Naive thymus-derived CD4-positive, alpha-beta T cell (primary cell): Measurements from ENCODE around the gene CA12. TPM values are rescaled to one million over a fixed set of nuclear protein-coding genes. Genes with fewer than 3 reads are reported as not detected.

Experiments used
- ATAC-seq: fragments of 150-1000 bp; cut with Tn5 transposase; 2 replicates; pipeline ENCODE4 v1.10.0; 2021; ENCODE audit warnings: mild to moderate bottlenecking, moderate library complexity
- CTCF ChIA-PET: fragments of 350-600 bp; sonication (Branson Sonifier 250); formaldehyde crosslinking; loops from one replicate; lab custom pipeline; 2021; ENCODE audit warnings: antibody characterized with exemption; lab: Charles Lee
- POLR2A ChIA-PET: fragments of 350-600 bp; sonication (Branson Sonifier 250); formaldehyde crosslinking; loops from one replicate; lab custom pipeline; 2021; ENCODE audit warnings: antibody characterized with exemption, inconsistent platforms; lab: Charles Lee
- DNase-seq, 9 donors: peaks; one replicate each; pipeline versions ENCODE4 v3.0.0 to v3.0.0-alpha.2; 2020 to 2022; ENCODE audit warnings: mixed read lengths in 1 of 9
- H3K27ac ChIP-seq: one replicate; pipeline ENCODE4 v1.7.0; 2013; ENCODE audit warnings: mild to moderate bottlenecking, low read depth, low read length, moderate library complexity
- H3K27me3 ChIP-seq, 2 donors: one replicate each; pipeline ENCODE4 v1.7.0; 2013; ENCODE audit warnings: low read length in 2 of 2, mild to moderate bottlenecking in 2 of 2, moderate library complexity in 2 of 2; ENCODE audit not compliant: control insufficient read depth in 2 of 2, insufficient read depth in 2 of 2
- H3K36me3 ChIP-seq, 3 experiments: 1 replicate in 2 of 3; 2 replicates in 1 of 3; pipeline ENCODE4 v1.7.0; 2013; ENCODE audit warnings: low read length in 3 of 3, mild to moderate bottlenecking in 3 of 3, moderate library complexity in 1 of 3; ENCODE audit not compliant: insufficient read depth in 3 of 3, control insufficient read depth in 2 of 3
- H3K4me1 ChIP-seq, 2 donors: one replicate each; pipeline ENCODE4 v1.7.0; 2013; ENCODE audit warnings: low read length in 2 of 2, mild to moderate bottlenecking in 2 of 2, moderate library complexity in 1 of 2; ENCODE audit not compliant: control insufficient read depth in 2 of 2, insufficient read depth in 2 of 2
- H3K4me3 ChIP-seq: 2 replicates; pipeline ENCODE4 v1.7.0; 2013; ENCODE audit warnings: mild to moderate bottlenecking, low read length
- H3K9me3 ChIP-seq, 3 experiments: 1 replicate in 2 of 3; 2 replicates in 1 of 3; pipeline ENCODE4 v1.7.0; 2013; ENCODE audit warnings: low read length in 3 of 3; ENCODE audit not compliant: control insufficient read depth in 2 of 3
- H3K27ac Mint-ChIP-seq, 9 donors: one replicate each; pipeline ENCODE4 v1.8.0; 2020 to 2022; ENCODE audit warnings: mixed read lengths in 9 of 9, mild to moderate bottlenecking in 8 of 9, moderate library complexity in 5 of 9, inconsistent platforms in 2 of 9
- H3K27me3 Mint-ChIP-seq, 5 donors: one replicate each; pipeline ENCODE4 v1.8.0; 2021 to 2022; ENCODE audit warnings: mixed read lengths in 5 of 5, mild to moderate bottlenecking in 1 of 5
- H3K36me3 Mint-ChIP-seq, 5 donors: one replicate each; pipeline ENCODE4 v1.8.0; 2020 to 2022; ENCODE audit warnings: mixed read lengths in 5 of 5, mild to moderate bottlenecking in 3 of 5, inconsistent platforms in 1 of 5
- H3K4me1 Mint-ChIP-seq, 7 donors: one replicate each; pipeline ENCODE4 v1.8.0; 2020 to 2022; ENCODE audit warnings: mixed read lengths in 7 of 7, mild to moderate bottlenecking in 3 of 7, inconsistent platforms in 1 of 7
- H3K4me3 Mint-ChIP-seq, 10 donors: one replicate each; pipeline ENCODE4 v1.8.0; 2020 to 2022; ENCODE audit warnings: mild to moderate bottlenecking in 10 of 10, mixed read lengths in 10 of 10, moderate library complexity in 6 of 10, inconsistent platforms in 2 of 10
- H3K9me3 Mint-ChIP-seq, 11 donors: one replicate each; pipeline ENCODE4 v1.8.0; 2020 to 2022; ENCODE audit warnings: mixed read lengths in 11 of 11, mild to moderate bottlenecking in 4 of 11, inconsistent platforms in 1 of 11, moderate library complexity in 1 of 11
- intact Hi-C, 2 donors: fragments of 100-400 bp; cut with micrococcal nuclease; formaldehyde crosslinking; loops; one replicate each; pipeline ENCODE4 v1.15.1; 2023
- polyA plus RNA-seq, 2 donors: library from polyadenylated mRNA; unstranded; fragments of 300-500 nt; fragmentation: Illumina TruSeq; gene quantifications; one replicate each; pipeline ENCODE4 v1.2.3, GENCODE V29; 2021
- total RNA-seq, 6 experiments: library from RNA in 5 of 6; stranded (reverse) in 5 of 6; gene quantifications; 1 replicate in 5 of 6; 2 replicates in 1 of 6; pipeline ENCODE4 v1.2.3 and lab custom pipeline; 2021 to 2026

CA12 gene
- total and polyA plus RNA-seq, 7 experiments from 2014 or later = 0.02 TPM; not detected in 6

DNA sequence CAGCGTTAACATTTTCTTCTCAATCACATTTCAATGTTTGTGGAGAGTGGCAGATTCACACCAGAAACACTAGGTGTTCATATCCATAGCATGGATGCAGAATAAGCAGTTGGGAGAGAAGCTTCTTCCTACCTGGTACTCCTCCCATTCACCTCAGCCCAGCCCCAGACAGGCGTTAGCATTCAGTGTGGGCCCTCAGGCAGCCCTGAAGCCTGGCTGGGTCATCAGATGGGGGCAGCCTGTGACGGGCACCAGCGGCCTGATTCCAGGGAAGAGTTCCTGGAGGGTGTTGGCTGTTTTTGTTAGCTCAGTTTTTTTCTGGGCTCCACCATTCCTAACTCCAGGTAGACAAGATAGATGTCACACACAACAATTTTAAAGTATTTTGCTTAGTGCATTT lies 73.2 kb downstream of the CA12 start:
- Histone ChIP-seq H3K27ac (no peak overlapping the region), H3K4me1 (no peaks in the 10 kb centered on the region), H3K9me3 (no peaks in the 10 kb centered on the region), H3K27me3 (no peaks in the 10 kb centered on the region), H3K4me3 (no peak overlapping the region), H3K36me3 (peaks cover 5 to 22% (median 9%) of the 10 kb centered on the region in 3 experiments)
- intact Hi-C loops = loop anchor here in 1 of 2 donors (10.0 kb wide), 1 partner anchor 126 kb away; no protein-coding TSS in a partner anchor
- DNase-seq = no peak
- ATAC-seq = no peak
- ChIA-PET CTCF (no interaction called here), POLR2A (no interaction called here)
- H3K27me3 Mint-ChIP-seq = peaks cover 0 to 6% (median 0%) of the 10 kb centered on the region in 5 donors
- H3K27ac Mint-ChIP-seq = no peak overlapping the region
- H3K9me3 Mint-ChIP-seq = peaks cover 0 to 9% (median 0%) of the 10 kb centered on the region in 11 donors
- H3K4me3 Mint-ChIP-seq = no peak overlapping the region
- no peaks in the 10 kb centered on the region for H3K4me1 Mint-ChIP-seq
- H3K36me3 Mint-ChIP-seq = peaks cover 1 to 51% (median 36%) of the 10 kb centered on the region in 5 donors

- intact Hi-C loops = loop anchor here in 1 of 2 donors (10.0 kb wide), 1 partner anchor 128 kb away; no protein-coding TSS in a partner anchor
These were observed 75.1 kb downstream of the CA12 start for GRCh38 chr15:63306492-63307073.

DNA sequence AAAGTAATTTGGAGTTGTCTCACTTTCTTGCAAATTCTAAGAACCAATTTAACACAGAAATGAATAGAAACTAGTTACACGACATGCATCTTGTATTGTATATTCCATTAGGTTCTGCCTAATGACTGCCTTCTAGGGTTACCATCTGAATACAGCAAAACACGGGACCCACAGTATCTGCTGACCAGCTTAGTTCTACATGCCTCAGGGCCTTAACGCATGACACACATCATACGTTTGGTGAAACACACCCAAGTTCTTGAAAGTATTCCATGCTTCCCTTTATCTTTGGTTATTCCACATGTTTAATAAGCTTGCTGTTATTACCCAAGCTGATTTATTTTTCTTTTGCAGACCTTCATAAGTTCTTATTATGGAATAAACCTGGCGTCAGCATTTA lies 76.4 kb downstream of the CA12 start:
- intact Hi-C loops = loop anchor here in 1 of 2 donors (10.0 kb wide), 1 partner anchor 130 kb away; no protein-coding TSS in a partner anchor
- H3K36me3 ChIP-seq = peaks cover 5 to 38% (median 14%) of the 10 kb centered on the region in 3 experiments
- H3K27me3 ChIP-seq = no peaks in the 10 kb centered on the region
- Mint-ChIP-seq H3K27me3 (no peaks in the 10 kb centered on the region), H3K36me3 (peaks cover 1 to 67% (median 44%) of the 10 kb centered on the region in 5 donors), H3K4me3 (no peak overlapping the region), H3K27ac (no peak overlapping the region), H3K4me1 (no peaks in the 10 kb centered on the region), H3K9me3 (peaks cover 0 to under 1% (median 0%) of the 10 kb centered on the region in 11 donors)
- no peaks in the 10 kb centered on the region for H3K9me3 ChIP-seq
- no peaks in the 10 kb centered on the region for H3K4me1 ChIP-seq
- no peak overlapping the region for H3K4me3 ChIP-seq
- POLR2A ChIA-PET = interaction anchor here (0.6 kb wide), 1 partner anchor 46 kb away, joined by 4 read pairs; no protein-coding TSS in a partner anchor
- CTCF ChIA-PET = no interaction called here
- H3K27ac ChIP-seq = no peak overlapping the region
- DNase-seq = no peak
- ATAC-seq = no peak

More at GRCh38 chr15:63306492-63307073, 75.1 kb downstream of the CA12 start:
- ATAC-seq (no peak), DNase-seq (no peak)
- Histone ChIP-seq H3K4me3 (no peak overlapping the region), H3K9me3 (no peaks in the 10 kb centered on the region), H3K27ac (no peak overlapping the region), H3K36me3 (peaks cover 5 to 31% (median 14%) of the 10 kb centered on the region in 3 experiments), H3K27me3 (no peaks in the 10 kb centered on the region), H3K4me1 (no peaks in the 10 kb centered on the region)
- CTCF ChIA-PET = no interaction called here
- Mint-ChIP-seq H3K36me3 (peaks cover 1 to 63% (median 44%) of the 10 kb centered on the region in 5 donors), H3K27me3 (peaks cover 0 to 2% (median 0%) of the 10 kb centered on the region in 5 donors), H3K27ac (no peak overlapping the region), H3K4me3 (no peak overlapping the region), H3K9me3 (peaks cover 0 to 9% (median 0%) of the 10 kb centered on the region in 11 donors), H3K4me1 (no peaks in the 10 kb centered on the region)
- POLR2A ChIA-PET = interaction anchor here (0.8 kb wide), 1 partner anchor 23 kb away, joined by 4 read pairs; no protein-coding TSS in a partner anchor

DNA sequence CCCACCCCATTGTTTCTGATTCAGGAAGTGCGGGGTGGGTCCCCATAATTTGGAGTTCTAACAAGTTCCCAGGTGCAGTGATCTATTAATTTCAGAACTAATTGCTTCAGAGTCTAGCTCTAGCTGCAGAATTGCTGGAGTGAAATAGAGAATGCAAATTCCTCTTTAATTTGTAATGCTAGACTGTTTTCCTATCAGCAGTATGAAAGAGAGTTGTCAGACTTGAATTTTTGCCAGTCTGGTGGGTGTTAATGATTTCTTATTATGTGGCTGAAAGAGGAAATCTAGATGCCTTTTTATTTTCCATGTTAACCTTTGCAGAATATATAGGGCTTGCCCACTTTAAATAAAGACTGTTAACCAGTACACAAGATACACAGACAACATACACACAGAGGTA lies 80.6 kb downstream of the CA12 start:
- H3K36me3 Mint-ChIP-seq = peaks cover 2 to 76% (median 57%) of the 10 kb centered on the region in 5 donors
- no peak overlapping the region for H3K4me3 ChIP-seq
- no peaks in the 10 kb centered on the region for H3K27me3 Mint-ChIP-seq
- no peaks in the 10 kb centered on the region for H3K9me3 Mint-ChIP-seq
- H3K36me3 ChIP-seq = peaks cover 5 to 51% (median 14%) of the 10 kb centered on the region in 3 experiments
- ChIA-PET CTCF (no interaction called here), POLR2A (no interaction called here)
- intact Hi-C loops = loop anchor here in 1 of 2 donors (10.0 kb wide), 1 partner anchor 134 kb away; no protein-coding TSS in a partner anchor
- H3K4me1 Mint-ChIP-seq = peaks cover 0 to 6% (median 4%) of the 10 kb centered on the region in 7 donors
- H3K27ac ChIP-seq = no peak overlapping the region
- DNase-seq (no peak), ATAC-seq (no peak)
- no peak overlapping the region for H3K4me3 Mint-ChIP-seq
- no peaks in the 10 kb centered on the region for H3K4me1 ChIP-seq
- no peaks in the 10 kb centered on the region for H3K9me3 ChIP-seq
- H3K27ac Mint-ChIP-seq = no peak overlapping the region
- H3K27me3 ChIP-seq = no peaks in the 10 kb centered on the region

DNA sequence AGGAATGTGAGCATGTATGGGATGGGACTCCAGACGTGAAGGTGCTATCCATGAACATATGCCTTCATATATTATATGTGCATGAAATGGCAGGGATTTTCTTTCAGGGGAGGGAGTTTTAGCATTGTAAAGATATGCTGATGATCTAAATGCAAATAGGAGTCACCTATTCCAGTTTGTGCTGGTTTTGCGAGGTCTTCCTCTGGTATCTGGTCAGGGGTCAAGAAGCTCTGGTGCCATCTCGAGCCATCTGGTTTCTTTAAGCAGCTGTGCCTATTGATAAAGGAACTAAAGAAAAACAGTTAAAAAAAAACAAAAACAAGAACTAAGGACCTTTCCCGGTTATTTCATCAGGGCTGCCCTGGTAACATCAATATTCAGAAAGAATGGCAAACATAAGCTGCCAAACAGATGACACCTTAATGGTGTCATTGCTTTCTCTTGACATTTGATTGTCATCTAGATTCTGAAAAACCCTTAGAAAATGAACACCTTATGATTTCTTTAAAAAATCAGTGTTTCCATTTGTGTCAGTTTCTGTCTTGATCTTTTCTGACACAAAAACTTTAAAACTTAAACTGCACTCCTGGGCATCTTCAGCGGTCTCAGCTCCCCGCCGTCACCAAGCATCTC lies 81.6 kb downstream of the CA12 start:
- Histone ChIP-seq H3K4me1 (no peaks in the 10 kb centered on the region), H3K9me3 (no peaks in the 10 kb centered on the region), H3K27ac (no peak overlapping the region), H3K27me3 (no peaks in the 10 kb centered on the region), H3K4me3 (no peak overlapping the region), H3K36me3 (peaks cover 0 to 43% (median 5%) of the 10 kb centered on the region in 3 experiments)
- Mint-ChIP-seq H3K9me3 (no peaks in the 10 kb centered on the region), H3K36me3 (peaks cover 2 to 67% (median 55%) of the 10 kb centered on the region in 5 donors), H3K27ac (peak overlapping the region in 1 of 9 donors; percentile 70), H3K4me1 (peaks cover 0 to 12% (median 10%) of the 10 kb centered on the region in 7 donors), H3K4me3 (no peak overlapping the region), H3K27me3 (no peaks in the 10 kb centered on the region)
- ChIA-PET POLR2A (no interaction called here), CTCF (no interaction called here)
- no peak for DNase-seq
- intact Hi-C loops = loop anchor here in 1 of 2 donors (10.0 kb wide), 1 partner anchor 135 kb away; no protein-coding TSS in a partner anchor
- ATAC-seq = no peak

GRCh38 chr15:63296195-63296594 lies 85.5 kb downstream of the CA12 start:
- Histone ChIP-seq H3K27ac (no peak overlapping the region), H3K27me3 (no peaks in the 10 kb centered on the region), H3K4me1 (no peaks in the 10 kb centered on the region), H3K9me3 (no peaks in the 10 kb centered on the region), H3K4me3 (no peak overlapping the region), H3K36me3 (peaks cover 0 to 30% (median 0%) of the 10 kb centered on the region in 3 experiments)
- Mint-ChIP-seq H3K4me1 (peaks cover 0 to 14% (median 13%) of the 10 kb centered on the region in 7 donors), H3K36me3 (peaks cover 2 to 65% (median 41%) of the 10 kb centered on the region in 5 donors), H3K27ac (no peak overlapping the region), H3K27me3 (no peaks in the 10 kb centered on the region), H3K4me3 (no peak overlapping the region), H3K9me3 (no peaks in the 10 kb centered on the region)
- DNase-seq (no peak), ATAC-seq (no peak)
- POLR2A ChIA-PET = interaction anchor here (0.6 kb wide), 1 partner anchor 18 kb away, joined by 3 read pairs; no protein-coding TSS in a partner anchor
- intact Hi-C loops = no loop called here
- CTCF ChIA-PET = interaction anchor here (0.8 to 0.9 kb wide), 2 partner anchors 105 to 771 kb away, joined by 3 to 4 read pairs; no protein-coding TSS in a partner anchor
